SK-N-SH treated with all-trans-retinoic acid at 6 μM for 48 hours (cell line): Measurements from ENCODE around the gene PRR29.

Experiments
- ARNTL ChIP-seq: fragments of 450-650 bp; formaldehyde crosslinking; IDR thresholded peaks from 2 replicates; pipeline ENCODE4 v1.5.0; 2020; ENCODE audit warnings: low read depth, mild to moderate bottlenecking, moderate library complexity, borderline replicate concordance
- POU6F1 ChIP-seq: fragments of 250-450 bp; sonication (Bioruptor Pico); IDR thresholded peaks from 2 replicates; pipeline ENCODE4 v1.8.0; 2021; ENCODE audit warnings: low read depth, mild to moderate bottlenecking, moderate library complexity, borderline replicate concordance
- TCF4 ChIP-seq: fragments of 250-450 bp; sonication (Bioruptor Pico); IDR thresholded peaks from 2 replicates; pipeline ENCODE4 v1.8.0; 2021; ENCODE audit warnings: mild to moderate bottlenecking, moderate library complexity, borderline replicate concordance
- TSHZ2 ChIP-seq: fragments of 250-450 bp; sonication (Bioruptor Pico); IDR thresholded peaks from 2 replicates; pipeline ENCODE4 v1.5.0; 2020; ENCODE audit warnings: mild to moderate bottlenecking, moderate library complexity
- ZC3H10 ChIP-seq: fragments of 250-450 bp; sonication (Bioruptor Pico); IDR thresholded peaks from 2 replicates; pipeline ENCODE4 v1.5.1; 2021; ENCODE audit warnings: mild to moderate bottlenecking, moderate library complexity
- ZFP3 ChIP-seq: fragments of 250-450 bp; sonication (Bioruptor Pico); IDR thresholded peaks from 2 replicates; pipeline ENCODE4 v1.5.0; 2020; ENCODE audit warnings: mild to moderate bottlenecking, moderate library complexity
- ZNF565 ChIP-seq: fragments of 450-650 bp; formaldehyde crosslinking; conservative IDR thresholded peaks from 2 replicates; pipeline ENCODE4 v1.5.0; 2020; ENCODE audit warnings: low read depth, mild to moderate bottlenecking, moderate library complexity
- ZNF70 ChIP-seq: fragments of 450-650 bp; formaldehyde crosslinking; IDR thresholded peaks from 2 replicates; pipeline ENCODE4 v1.5.0; 2020; ENCODE audit warnings: mild to moderate bottlenecking, moderate library complexity
- ZNF8 ChIP-seq: fragments of 450-650 bp; formaldehyde crosslinking; IDR thresholded peaks from 2 replicates; pipeline ENCODE4 v1.5.0; 2020; ENCODE audit warnings: mild to moderate bottlenecking, moderate library complexity

GRCh38 chr17:64004903-64005733 is 7.0 kb downstream of the PRR29 start:
- TF ChIP-seq ZFP3 (CRISPR knock-in tag), result no peak
- no peak for TF ChIP-seq ZNF70 (CRISPR knock-in tag)
- TF ChIP-seq TCF4 (CRISPR knock-in tag), result no peak
- TF ChIP-seq ZNF8 (CRISPR knock-in tag), result no peak
- TF ChIP-seq ARNTL (CRISPR knock-in tag), result no peak
- no peak for TF ChIP-seq ZC3H10 (CRISPR knock-in tag)
- TF ChIP-seq POU6F1, result no peak
- no peak for TF ChIP-seq TSHZ2
- TF ChIP-seq ZNF565, result no peak
